Medulla oblongata (tissue), 1 donor: ENCODE data around the gene GRIK3.

Source experiments
- DNase-seq: peaks from one replicate; pipeline ENCODE4 v3.0.0-alpha.2; 2015; ENCODE audit errors: extremely low spot score

The GRIK3 gene

GRCh38 chr1:36879613-36880012, 154.7 kb downstream of the GRIK3 start:
- DNase-seq = no peak

GRCh38 chr1:36876990-36877389, 157.3 kb downstream of the GRIK3 start:
- DNase-seq = no peak

- no peak for DNase-seq
These were observed 159.8 kb downstream of the GRIK3 start for GRCh38 chr1:36874271-36875060.

- DNase-seq = no peak
These were observed 161.5 kb downstream of the GRIK3 start for GRCh38 chr1:36872858-36873257.

- DNase-seq = no peak
These were observed 162.1 kb downstream of the GRIK3 start for GRCh38 chr1:36872126-36872754.

GRCh38 chr1:36871146-36871971, 163.0 kb downstream of the GRIK3 start:
- no peak for DNase-seq

GRCh38 chr1:36869826-36870225, 164.5 kb downstream of the GRIK3 start:
- DNase-seq = no peak

GRCh38 chr1:36869054-36869453, 165.3 kb downstream of the GRIK3 start:
- DNase-seq = no peak

- DNase-seq = no peak
These were observed 166.7 kb downstream of the GRIK3 start for GRCh38 chr1:36867575-36867974.

- DNase-seq = no peak
These were observed 168.0 kb downstream of the GRIK3 start for GRCh38 chr1:36866169-36866814.

- DNase-seq = no peak
These were observed 168.8 kb downstream of the GRIK3 start for GRCh38 chr1:36865602-36865900.

- peak; percentile 20 for DNase-seq
These were observed 169.3 kb downstream of the GRIK3 start for GRCh38 chr1:36864823-36865601.

GRCh38 chr1:36864182-36864822, 170.0 kb downstream of the GRIK3 start:
- DNase-seq = peak; percentile 13

GRCh38 chr1:36863500-36863899, 170.8 kb downstream of the GRIK3 start:
- no peak for DNase-seq

GRCh38 chr1:36863061-36863460, 171.3 kb downstream of the GRIK3 start:
- DNase-seq = no peak

- DNase-seq = no peak
These were observed 172.9 kb downstream of the GRIK3 start for GRCh38 chr1:36861375-36861774.

- no peak for DNase-seq
These were observed 174.4 kb downstream of the GRIK3 start for GRCh38 chr1:36859926-36860325.

- no peak for DNase-seq
These were observed 175.3 kb downstream of the GRIK3 start for GRCh38 chr1:36858981-36859380.

- DNase-seq = no peak
These were observed 175.8 kb downstream of the GRIK3 start for GRCh38 chr1:36858553-36858952.

- DNase-seq = peak; percentile 7
These were observed 176.6 kb downstream of the GRIK3 start for GRCh38 chr1:36857754-36858153.
